GM13976 (cell line): ENCODE results near the gene TMEM63C.

Experiments
- DNase-seq: peaks from one replicate; pipeline ENCODE4 v3.0.0; 2012; ENCODE audit warnings: low spot score
- in situ Hi-C: fragments of 300-500 bp; cut with MboI; formaldehyde crosslinking; loops from one replicate; pipeline ENCODE4 v1.12.0; 2022; ENCODE audit warnings: low sequenced_read_pairs, mixed read lengths, inconsistent platforms; ENCODE audit not compliant: unreplicated experiment
- TF ChIP-seq, protein P1 (sequence below): IDR thresholded peaks from 2 replicates; pipeline ENCODE4 v1.5.1; 2012; ENCODE audit warnings: borderline replicate concordance, mild to moderate bottlenecking; ENCODE audit not compliant: insufficient read depth; ENCODE audit errors: extremely low read depth, missing control alignments, control extremely low read depth

The TMEM63C gene

DNA sequence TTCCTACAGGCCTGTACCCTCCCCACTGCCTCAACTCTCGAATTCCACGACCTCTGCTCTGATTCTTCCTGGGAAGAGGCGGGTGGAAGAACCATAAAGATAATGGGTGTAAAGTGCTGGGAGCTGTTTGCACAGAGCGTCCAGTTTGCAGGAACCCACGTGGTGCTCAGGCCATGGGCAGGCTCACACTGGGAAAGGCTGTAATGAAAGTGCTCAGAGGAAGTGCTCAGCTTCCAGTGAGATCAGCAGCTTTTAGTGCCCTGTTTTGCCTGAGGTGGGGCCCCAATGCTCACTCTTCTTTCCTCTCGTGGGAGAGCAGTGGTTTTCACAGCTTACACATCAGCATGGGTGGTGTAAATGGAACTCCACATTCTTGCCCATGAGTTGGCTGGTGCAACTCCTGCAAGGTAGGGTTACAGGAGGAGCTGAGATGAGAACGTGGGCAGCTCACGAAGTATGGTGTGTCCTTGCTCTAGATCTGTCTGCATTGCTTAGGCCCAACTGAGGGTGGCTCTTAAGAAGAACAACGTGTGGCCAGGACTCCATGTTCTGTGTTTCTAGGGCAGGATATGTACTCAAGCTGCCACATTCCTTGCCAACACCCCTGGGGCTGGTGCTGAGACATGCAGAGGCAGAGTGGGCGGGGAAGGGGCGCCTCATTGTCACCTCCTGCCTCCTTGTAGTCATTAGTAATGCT, 2.9 kb downstream of the TMEM63C start:
- TF ChIP-seq, protein P1, sequence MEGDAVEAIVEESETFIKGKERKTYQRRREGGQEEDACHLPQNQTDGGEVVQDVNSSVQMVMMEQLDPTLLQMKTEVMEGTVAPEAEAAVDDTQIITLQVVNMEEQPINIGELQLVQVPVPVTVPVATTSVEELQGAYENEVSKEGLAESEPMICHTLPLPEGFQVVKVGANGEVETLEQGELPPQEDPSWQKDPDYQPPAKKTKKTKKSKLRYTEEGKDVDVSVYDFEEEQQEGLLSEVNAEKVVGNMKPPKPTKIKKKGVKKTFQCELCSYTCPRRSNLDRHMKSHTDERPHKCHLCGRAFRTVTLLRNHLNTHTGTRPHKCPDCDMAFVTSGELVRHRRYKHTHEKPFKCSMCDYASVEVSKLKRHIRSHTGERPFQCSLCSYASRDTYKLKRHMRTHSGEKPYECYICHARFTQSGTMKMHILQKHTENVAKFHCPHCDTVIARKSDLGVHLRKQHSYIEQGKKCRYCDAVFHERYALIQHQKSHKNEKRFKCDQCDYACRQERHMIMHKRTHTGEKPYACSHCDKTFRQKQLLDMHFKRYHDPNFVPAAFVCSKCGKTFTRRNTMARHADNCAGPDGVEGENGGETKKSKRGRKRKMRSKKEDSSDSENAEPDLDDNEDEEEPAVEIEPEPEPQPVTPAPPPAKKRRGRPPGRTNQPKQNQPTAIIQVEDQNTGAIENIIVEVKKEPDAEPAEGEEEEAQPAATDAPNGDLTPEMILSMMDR = no peak
- in situ Hi-C loops = no loop called here
- DNase-seq = peak; percentile 37

DNA sequence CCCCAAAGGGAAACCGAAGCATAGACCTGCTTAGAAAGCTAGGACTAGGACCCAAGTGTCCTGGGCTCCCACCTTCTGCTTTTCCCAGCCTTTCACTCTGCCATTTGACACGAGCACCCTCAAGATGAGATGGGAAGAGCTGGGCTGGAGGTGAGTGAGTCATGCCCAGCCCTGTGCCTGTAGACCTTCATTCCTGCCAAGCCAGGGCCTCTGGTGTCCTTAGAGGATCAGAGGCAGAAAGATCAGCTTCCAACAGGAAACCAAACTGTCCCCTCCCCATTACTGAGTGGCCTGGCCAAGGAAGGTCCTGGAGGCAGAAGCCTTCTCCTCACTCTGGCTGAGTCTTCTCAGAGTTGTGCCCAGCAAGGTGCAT, 3.5 kb downstream of the TMEM63C start:
- in situ Hi-C loops = no loop called here
- TF ChIP-seq, protein P1 = no peak
- DNase-seq = no peak

DNA sequence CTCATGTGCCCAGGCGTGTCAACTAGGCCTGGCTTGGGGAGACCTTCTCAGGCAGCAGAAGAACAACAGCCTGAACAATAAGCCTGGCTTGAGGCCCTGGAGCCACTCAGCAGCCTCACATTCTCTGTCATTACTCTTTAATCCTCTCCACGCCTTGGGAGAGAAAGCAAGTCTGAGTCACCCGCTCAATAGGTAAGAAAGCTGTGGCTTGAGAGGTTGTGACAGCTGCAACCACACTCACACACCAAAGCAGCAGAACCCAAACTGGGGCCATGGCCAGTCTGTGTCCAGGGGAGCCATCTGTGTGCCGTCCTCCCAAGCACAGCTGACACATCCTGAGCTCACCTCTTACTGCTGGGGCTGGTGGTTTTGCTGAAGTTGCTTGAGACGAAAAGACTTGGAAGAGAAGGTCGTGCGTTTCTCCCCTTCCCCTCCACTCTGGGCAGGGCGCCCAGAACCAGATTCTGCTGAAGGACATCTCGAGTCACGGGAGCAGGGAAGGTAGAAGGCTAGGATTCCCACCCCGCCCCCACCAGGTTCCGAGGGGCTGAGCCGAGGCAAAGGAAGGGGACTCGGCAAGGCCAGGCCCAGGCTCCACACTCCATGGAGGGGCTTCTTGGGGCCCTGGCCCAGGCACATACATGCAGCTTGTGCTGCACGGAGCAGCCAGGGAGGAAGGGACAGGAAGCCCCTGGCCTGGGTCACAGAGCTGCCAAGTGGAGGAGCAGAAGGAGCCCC, 5.5 kb downstream of the TMEM63C start:
- TF ChIP-seq, protein P1 = no peak
- in situ Hi-C loops = no loop called here
- no peak for DNase-seq

DNA sequence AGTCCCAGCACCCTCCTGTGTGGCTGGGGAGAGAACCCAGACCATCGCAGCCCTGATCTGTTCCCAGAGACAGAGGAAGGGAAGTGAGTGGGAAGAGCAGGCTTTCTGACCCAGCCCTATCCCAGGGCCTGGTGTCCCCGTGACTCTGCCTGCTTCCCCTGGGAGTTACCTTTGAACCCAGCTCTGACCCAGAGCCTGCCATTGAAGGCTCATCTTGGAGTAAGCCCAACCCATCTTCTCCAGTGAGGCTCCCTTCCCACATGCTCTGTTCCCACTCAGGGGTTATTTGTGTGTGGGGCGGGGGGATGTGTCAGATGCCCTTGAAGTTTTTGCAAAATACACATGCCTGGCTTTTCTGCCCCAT, 6.0 kb downstream of the TMEM63C start:
- TF ChIP-seq, protein P1 = no peak
- no peak for DNase-seq
- in situ Hi-C loops = no loop called here

DNA sequence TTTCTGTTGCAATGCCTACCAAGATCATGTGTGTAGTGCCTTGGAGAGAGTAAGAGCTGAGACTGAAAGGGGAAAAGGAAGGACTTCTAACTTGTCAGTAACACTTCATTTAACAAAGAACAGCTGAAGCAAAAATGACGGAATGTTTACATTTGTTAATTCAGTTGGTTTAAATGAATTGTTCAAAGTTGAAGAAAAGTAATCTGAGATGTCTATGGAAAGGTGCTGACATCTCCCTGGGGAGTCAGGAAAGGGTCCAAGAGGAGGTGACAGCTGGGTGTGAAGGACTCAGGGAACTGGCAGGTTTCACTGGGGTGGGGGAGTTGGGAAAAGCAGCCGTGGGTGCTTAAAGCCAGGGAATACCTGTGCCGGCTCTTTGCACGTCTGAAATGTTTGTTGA, 7.9 kb downstream of the TMEM63C start:
- no peak for DNase-seq
- in situ Hi-C loops = no loop called here
- TF ChIP-seq, protein P1 = no peak

DNA sequence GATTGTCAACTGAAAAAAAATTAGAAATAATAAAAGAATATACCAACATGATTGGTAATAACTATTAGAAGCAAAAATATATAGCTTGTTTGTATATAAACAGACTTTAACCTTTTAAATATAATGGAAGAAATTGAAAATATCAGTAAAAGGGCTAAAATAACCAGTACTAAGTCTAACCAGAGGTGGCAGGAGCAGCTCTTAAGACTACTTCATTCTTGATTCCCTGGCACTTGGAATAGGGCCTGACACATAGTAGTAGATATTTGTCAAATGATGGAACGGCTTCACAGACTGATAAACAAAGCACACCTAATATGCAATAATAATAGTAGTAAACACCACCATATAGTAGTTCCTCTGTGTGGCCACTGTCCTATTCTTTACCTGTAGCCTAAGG, 9.4 kb downstream of the TMEM63C start:
- no peak for DNase-seq
- in situ Hi-C loops = no loop called here
- TF ChIP-seq, protein P1 = no peak

DNA sequence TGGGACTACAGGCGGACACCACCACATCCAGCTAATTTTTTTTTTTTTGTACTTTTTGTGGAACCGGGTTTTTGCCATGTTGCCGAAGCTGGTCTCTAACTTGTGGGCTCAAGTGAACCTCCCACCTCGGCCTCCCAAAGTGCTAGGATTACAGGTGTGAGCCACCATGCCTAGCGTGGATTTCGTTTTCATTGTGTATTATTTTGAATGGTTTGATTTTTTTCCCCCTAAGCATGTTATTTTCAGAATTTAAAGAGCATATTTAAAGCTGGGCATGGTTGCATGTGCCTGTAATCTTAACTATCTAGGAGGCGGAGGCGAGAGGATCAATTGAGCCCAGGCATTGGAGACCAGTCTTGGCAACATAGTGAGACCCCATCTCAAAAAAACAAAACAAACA, 13.1 kb downstream of the TMEM63C start:
- in situ Hi-C loops = no loop called here
- no peak for DNase-seq
- TF ChIP-seq, protein P1 = no peak
